ENCODE results near the gene KSR2.

- no peak for TF ChIP-seq POLR2A (IDR thresholded peaks at IDR 0.05; ENCODE audit: low read length)
- no peak for TF ChIP-seq GATA1 (IDR thresholded peaks at IDR 0.05; ENCODE audit: low read depth, low read length)
These were observed 527.0 kb downstream of the KSR2 start for GRCh38 chr12:117441751-117442150.

Measured in erythroblast (primary cell).